Hematopoietic multipotent progenitor cell (in vitro differentiated cells): ENCODE data around the gene NELFCD. TPM values are rescaled to one million over a fixed set of nuclear protein-coding genes. Genes with fewer than 3 reads are reported as not detected.
"Not testable (repeated sequence)": the region's sequence is repeated elsewhere in the genome, so short reads cannot be mapped to it uniquely, and the experiment has no call there.

Source experiments
- DNase-seq, 3 donors: peaks; one replicate each; pipeline ENCODE4 v3.0.0-alpha.2; 2011 to 2015; ENCODE audit warnings: low read depth in 2 of 3, low spot score in 2 of 3
- total RNA-seq: library from RNA; depleted of rRNA; stranded (reverse); fragments of >200 nt; gene quantifications from one replicate; pipeline ENCODE4 v1.2.3, GENCODE V29; 2012

The NELFCD gene
- total RNA-seq, 1 donor = 54.9 TPM

DNA sequence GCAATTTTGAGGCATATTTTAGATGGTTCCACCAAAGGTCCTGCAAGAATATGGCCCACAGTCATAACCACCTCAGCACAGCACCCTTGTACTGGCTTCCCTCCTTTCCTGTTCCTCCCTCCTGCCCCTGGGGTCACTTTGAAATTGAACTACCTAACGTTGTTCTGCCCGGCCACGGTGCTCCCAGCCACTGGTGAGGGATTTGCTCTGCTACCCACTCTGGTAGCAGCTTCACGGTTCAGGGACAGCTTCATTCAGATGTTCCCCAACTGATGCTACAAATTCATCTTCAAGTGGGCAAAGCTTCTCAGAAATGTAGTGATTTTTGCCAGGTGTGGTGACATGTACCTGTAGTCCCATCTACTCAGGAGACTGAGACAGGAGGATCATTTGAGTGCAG is 7.9 kb upstream of the NELFCD start:
- DNase-seq = no peak

GRCh38 chr20:58973866-58974265 is 7.2 kb upstream of the NELFCD start:
- DNase-seq = no peak

GRCh38 chr20:58975353-58975752 is 5.7 kb upstream of the NELFCD start:
- no peak for DNase-seq

DNA sequence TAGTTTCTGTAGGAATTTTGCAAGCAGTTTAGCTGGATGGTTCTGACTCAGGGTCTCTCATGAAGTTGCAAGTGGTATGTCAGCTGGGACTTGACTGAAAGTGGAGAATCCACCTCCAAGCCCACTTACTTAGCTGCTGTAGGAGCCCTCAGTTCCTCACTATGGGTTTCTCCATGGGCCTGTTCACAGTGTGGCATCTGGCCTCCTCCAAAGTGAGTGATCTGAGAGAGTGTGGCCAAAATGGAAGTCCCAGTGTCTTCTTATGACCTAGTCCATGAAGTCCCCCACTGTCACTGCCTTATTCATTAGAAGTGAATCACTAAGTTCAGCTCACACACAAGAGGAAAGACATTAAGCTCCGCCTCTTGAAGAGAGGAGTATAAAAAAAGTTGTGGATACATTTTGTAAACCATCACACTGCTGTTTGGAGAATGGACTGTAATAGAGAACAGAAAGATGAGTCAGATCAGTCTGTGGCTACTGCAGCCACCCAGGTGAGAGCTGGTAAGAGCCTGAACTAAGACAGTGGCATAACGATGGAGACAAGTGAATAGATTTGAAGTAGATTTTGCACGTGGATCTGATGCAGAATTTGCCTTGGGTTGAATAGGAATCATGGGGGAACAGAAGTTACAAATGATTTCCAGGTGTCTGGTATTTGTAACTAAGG is 4.9 kb upstream of the NELFCD start:
- DNase-seq = no peak

GRCh38 chr20:58978351-58979190 is 2.5 kb upstream of the NELFCD start:
- no peak for DNase-seq

GRCh38 chr20:58981628-58982364 is 740 bp downstream of the NELFCD start:
- peak in 1 of 3 donors; percentile 31 for DNase-seq

- DNase-seq = no peak
Measured at GRCh38 chr20:58982406-58983114, 1.5 kb downstream of the NELFCD start.

DNA sequence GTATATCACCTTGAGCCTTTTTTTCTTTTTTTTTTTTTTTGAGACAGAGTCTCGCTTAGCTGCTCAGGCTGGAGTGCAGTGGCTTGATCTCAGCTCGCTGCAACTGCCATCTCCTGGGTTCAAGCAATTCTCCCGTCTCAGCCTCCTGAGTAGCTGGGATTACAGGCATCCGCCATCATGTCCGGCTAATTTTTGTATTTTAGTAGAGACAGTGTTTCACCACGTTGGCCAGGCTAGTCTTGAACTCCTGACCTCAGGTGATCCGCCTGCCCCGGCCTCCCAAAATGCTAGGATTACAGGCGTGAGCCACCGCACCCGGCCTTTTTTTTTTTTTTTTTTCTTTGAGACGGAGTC is 2.0 kb downstream of the NELFCD start:
- not testable (repeated sequence) for DNase-seq

GRCh38 chr20:58984691-58985090 is 3.6 kb downstream of the NELFCD start:
- no peak for DNase-seq

DNA sequence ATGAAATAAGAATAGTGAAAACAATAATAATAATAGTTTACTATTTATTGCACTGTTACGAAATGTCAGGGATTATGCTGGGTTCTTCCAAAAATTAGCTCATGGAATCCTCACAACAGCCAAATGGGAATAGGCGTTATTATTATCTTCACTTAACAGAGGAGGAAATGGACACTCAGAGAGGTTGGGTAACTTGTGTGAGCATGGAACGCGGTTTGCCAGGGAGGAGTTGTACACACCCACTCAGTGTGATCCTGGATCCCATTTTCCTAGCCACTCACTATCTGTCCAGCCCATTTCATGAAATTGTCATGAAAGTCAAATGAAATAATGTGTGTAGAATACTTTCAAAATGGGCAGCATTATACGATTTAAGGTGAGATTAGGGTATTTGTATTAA is 4.6 kb downstream of the NELFCD start:
- no peak for DNase-seq

DNA sequence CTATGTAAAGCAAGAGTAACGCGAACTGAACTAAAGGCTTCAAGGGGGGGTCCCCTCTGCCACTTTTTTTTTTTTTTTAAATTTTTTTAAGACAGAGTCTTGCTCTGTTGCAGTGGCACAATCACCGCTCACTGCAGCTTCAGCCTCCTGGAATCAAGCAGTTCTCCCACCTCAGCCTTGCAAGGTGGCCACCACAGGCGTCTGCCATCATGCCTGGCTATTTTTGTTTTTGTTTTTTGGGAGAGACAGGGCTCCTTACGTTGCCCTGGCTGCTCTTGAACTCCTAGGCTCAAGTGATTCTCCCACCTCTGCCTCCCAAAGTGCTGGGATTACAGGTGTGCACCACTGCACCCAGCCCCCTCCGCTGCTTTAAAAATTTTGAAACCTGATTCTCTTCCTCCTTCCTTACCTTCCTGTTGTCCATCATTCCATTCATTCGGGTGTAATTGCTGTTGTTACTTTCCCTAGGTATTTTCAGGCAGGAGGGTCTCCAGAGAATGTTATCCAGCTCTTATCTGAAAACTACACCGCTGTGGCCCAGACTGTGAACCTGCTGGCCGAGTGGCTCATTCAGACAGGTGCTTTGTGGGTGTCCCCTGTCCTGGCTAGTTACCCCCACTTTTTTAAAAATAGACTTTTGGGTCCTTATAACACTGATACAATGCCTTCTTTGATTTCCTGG is 5.4 kb downstream of the NELFCD start:
- no peak for DNase-seq

DNA sequence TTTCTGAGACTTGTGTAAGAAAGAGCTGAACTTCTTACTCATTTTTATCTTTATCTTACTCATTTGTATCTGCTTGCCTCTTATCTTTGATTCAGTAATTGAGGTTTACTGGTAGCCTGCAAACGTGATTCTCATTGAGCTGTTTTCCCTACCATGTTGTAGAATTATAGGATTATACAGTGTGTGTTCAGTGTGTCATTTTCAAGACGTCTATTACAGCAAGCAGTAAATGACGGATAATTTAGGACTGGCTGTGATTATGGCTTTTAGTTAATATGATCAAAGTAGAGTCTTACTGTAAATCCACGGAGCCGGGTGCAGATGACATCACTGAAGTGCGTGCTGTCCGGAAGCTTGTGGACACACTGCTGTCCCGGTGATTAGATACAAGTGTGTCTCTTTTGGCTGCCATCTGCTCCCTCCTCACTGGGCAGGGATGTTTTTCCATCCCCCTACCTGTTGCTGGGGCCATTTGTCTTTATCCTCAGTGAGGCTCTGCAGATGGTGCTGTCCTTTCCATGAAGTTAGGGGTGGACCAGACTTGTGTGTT is 6.0 kb downstream of the NELFCD start:
- no peak for DNase-seq

DNA sequence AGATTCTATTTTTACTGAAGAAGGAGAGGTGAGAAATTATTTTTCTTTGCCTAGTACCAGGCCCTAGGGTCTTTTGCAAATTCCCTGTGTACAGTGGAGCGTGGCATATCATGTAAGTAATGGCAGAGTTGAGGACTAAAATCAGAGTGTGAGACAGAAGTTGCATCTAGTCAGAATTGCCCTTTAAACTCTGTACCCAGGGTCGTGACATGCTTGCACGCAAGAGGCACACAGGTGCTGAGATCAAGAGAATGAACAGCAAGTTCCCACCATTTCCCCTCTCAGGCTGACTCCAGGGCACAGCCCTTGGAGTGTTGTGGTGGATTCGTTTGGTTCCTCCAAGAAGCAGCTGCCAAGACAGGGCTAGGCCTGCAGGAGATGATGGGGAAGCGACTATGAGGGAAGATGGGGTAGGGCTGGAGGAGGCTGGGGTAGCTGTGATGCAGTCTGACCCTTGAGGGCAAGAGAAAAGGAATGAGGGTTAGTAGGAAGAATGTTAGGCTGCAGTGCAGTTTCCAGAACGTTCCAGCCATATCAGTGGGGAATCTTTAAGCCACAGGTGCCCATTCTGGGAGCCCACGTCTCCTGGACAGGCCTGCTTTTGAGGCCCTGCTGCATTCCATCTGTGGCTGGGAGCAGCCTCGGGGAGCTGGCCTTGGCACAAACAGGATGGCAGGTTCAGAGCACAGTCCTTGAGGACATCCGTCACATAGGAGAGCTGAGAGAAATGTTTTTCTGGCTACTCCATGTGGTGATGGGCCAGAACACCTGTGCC is 6.9 kb downstream of the NELFCD start:
- no peak for DNase-seq

- DNase-seq = no peak
Measured at GRCh38 chr20:58988565-58988882, 7.5 kb downstream of the NELFCD start.

- DNase-seq = no peak
Measured at GRCh38 chr20:58989196-58989595, 8.1 kb downstream of the NELFCD start.

- DNase-seq = no peak
Measured at GRCh38 chr20:58990651-58991445, 9.8 kb downstream of the NELFCD start.

GRCh38 chr20:58991715-58992114 is 10.7 kb downstream of the NELFCD start:
- no peak for DNase-seq

DNA sequence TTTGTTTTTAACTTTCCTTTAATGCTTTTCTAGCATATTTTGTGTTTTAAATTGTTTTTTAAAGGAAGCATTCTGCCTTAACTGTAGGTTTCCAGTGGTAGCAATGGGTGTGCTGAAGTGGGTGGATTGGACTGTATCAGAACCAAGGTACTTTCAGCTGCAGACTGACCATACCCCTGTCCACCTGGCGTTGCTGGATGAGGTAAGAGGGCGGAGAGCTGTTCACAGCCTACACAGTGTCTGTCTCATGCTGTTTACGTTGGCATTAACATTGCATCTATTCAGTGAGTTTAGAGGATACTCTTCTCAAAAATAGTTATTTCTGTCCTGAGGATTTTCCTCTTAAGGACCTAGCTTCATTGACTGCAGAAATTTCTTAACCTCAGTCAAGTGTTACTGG is 11.9 kb downstream of the NELFCD start:
- DNase-seq = no peak
